GM23338 (cell line): ENCODE measurements around the gene DRP2. TPM values are rescaled to one million over a fixed set of nuclear protein-coding genes. Genes with fewer than 3 reads are reported as not detected.

Source experiments
- ATAC-seq: fragments of 200-7000 bp; cut with Tn5 transposase; 3 replicates; pipeline ENCODE4 v1.9.1; 2020
- DNase-seq: peaks from one replicate; pipeline ENCODE4 v3.0.0-alpha.2; 2015; ENCODE audit warnings: low spot score
- H2AFZ ChIP-seq: fragments of 200-600 bp; sonication (generic); 2 replicates; pipeline ENCODE4 v1.8.0; 2016; ENCODE audit warnings: antibody characterized with exemption, mild to moderate bottlenecking, moderate library complexity
- H3F3A ChIP-seq: fragments of 200-600 bp; sonication (generic); replicated peaks from 2 replicates; pipeline ENCODE4 v1.8.0; 2017; ENCODE audit warnings: antibody characterized with exemption, mixed run types, low read depth
- H3K27ac ChIP-seq: fragments of 200-600 bp; sonication (generic); 2 replicates; pipeline ENCODE4 v1.6.1; 2016; ENCODE audit warnings: low read depth
- H3K27me3 ChIP-seq: fragments of 200-600 bp; sonication (generic); 2 replicates; pipeline ENCODE4 v1.8.0; 2016; ENCODE audit warnings: mild to moderate bottlenecking, mixed run types, moderate library complexity; ENCODE audit not compliant: insufficient read depth
- H3K36me3 ChIP-seq: fragments of 200-600 bp; sonication (generic); 2 replicates; pipeline ENCODE4 v1.8.0; 2016; ENCODE audit warnings: mild to moderate bottlenecking; ENCODE audit not compliant: insufficient read depth
- H3K4me1 ChIP-seq: fragments of 200-600 bp; sonication (generic); 2 replicates; pipeline ENCODE4 v1.8.0; 2016; ENCODE audit warnings: mild to moderate bottlenecking, moderate library complexity; ENCODE audit not compliant: insufficient read depth
- H3K4me2 ChIP-seq: fragments of 200-600 bp; sonication (generic); 2 replicates; pipeline ENCODE4 v1.7.1; 2017; ENCODE audit warnings: mixed run types
- H3K4me3 ChIP-seq: fragments of 200-600 bp; sonication (generic); 2 replicates; pipeline ENCODE4 v1.6.1; 2016; ENCODE audit warnings: mixed run types
- H3K79me2 ChIP-seq: fragments of 200-600 bp; sonication (generic); replicated peaks from 2 replicates; pipeline ENCODE4 v1.8.0; 2017; ENCODE audit warnings: mild to moderate bottlenecking; ENCODE audit not compliant: insufficient read depth
- H3K9me2 ChIP-seq: fragments of 200-600 bp; sonication (generic); 2 replicates; pipeline ENCODE4 v1.8.0; 2017; ENCODE audit not compliant: insufficient read depth
- H4K20me1 ChIP-seq: fragments of 200-600 bp; sonication (generic); replicated peaks from 2 replicates; pipeline ENCODE4 v1.8.0; 2017; ENCODE audit warnings: mild to moderate bottlenecking; ENCODE audit not compliant: insufficient read depth
- H3K27ac Mint-ChIP-seq: 2 replicates; pipeline ENCODE4 v1.8.0; 2020; ENCODE audit warnings: inconsistent platforms, mild to moderate bottlenecking, moderate library complexity, mixed read lengths
- H3K27me3 Mint-ChIP-seq: 3 replicates; pipeline ENCODE4 v1.8.0; 2022; ENCODE audit warnings: low read depth, mild to moderate bottlenecking, moderate library complexity, mixed read lengths, inconsistent platforms; ENCODE audit not compliant: insufficient read depth, poor library complexity
- H3K36me3 Mint-ChIP-seq: 3 replicates; pipeline ENCODE4 v1.8.0; 2021; ENCODE audit warnings: low read depth, mild to moderate bottlenecking, inconsistent platforms, moderate library complexity, mixed read lengths
- H3K4me1 Mint-ChIP-seq: 3 replicates; pipeline ENCODE4 v1.8.0; 2020; ENCODE audit warnings: mild to moderate bottlenecking, inconsistent platforms, mixed read lengths
- H3K4me3 Mint-ChIP-seq: 3 replicates; pipeline ENCODE4 v1.8.0; 2021; ENCODE audit warnings: moderate library complexity, mild to moderate bottlenecking, inconsistent platforms, mixed read lengths
- H3K9me3 Mint-ChIP-seq: 3 replicates; pipeline ENCODE4 v1.8.0; 2020; ENCODE audit warnings: moderate library complexity, mild to moderate bottlenecking, inconsistent platforms, mixed read lengths
- CREB1 ChIP-seq: fragments of 250-450 bp; sonication (Bioruptor Pico); IDR thresholded peaks from 2 replicates; pipeline ENCODE4 v1.5.0; 2020; ENCODE audit warnings: low read depth, mild to moderate bottlenecking, moderate library complexity
- ETS1 ChIP-seq: IDR thresholded peaks from 2 replicates; pipeline ENCODE4 v1.6.1; 2016; ENCODE audit warnings: antibody characterized with exemption
- EZH2 ChIP-seq: fragments of 200-600 bp; sonication (generic); IDR thresholded peaks from one replicate; pipeline ENCODE4 v1.8.0; 2017; ENCODE audit warnings: antibody characterized with exemption, mild to moderate bottlenecking, low read depth; ENCODE audit not compliant: unreplicated experiment
- EZH2phosphoT487 ChIP-seq: fragments of 200-600 bp; sonication (generic); IDR thresholded peaks from one replicate; pipeline ENCODE4 v1.8.1; 2018; ENCODE audit warnings: antibody characterized with exemption; ENCODE audit not compliant: unreplicated experiment
- JUNB ChIP-seq: IDR thresholded peaks from one replicate; pipeline ENCODE4 v1.6.1; 2016; ENCODE audit warnings: antibody characterized with exemption; ENCODE audit not compliant: unreplicated experiment
- NANOG ChIP-seq: IDR thresholded peaks from 2 replicates; pipeline ENCODE4 v1.6.1; 2016; ENCODE audit warnings: antibody characterized with exemption, borderline replicate concordance
- POLR2AphosphoS5 ChIP-seq: IDR thresholded peaks from 2 replicates; pipeline ENCODE4 v1.6.1; 2016; ENCODE audit warnings: antibody characterized with exemption, low read depth
- STAT1 ChIP-seq: IDR thresholded peaks from one replicate; pipeline ENCODE4 v1.6.1; 2016; ENCODE audit warnings: antibody characterized with exemption; ENCODE audit not compliant: unreplicated experiment
- ZNF114 ChIP-seq: fragments of 250-450 bp; sonication (Bioruptor Pico); IDR thresholded peaks from 2 replicates; pipeline ENCODE4 v1.5.0; 2020; ENCODE audit warnings: mild to moderate bottlenecking, moderate library complexity
- ZNF331 ChIP-seq: fragments of 250-450 bp; sonication (Bioruptor Pico); IDR thresholded peaks from 2 replicates; pipeline ENCODE4 v1.5.0; 2020; ENCODE audit warnings: low read depth, mild to moderate bottlenecking, moderate library complexity
- ZNF462 ChIP-seq: fragments of 250-450 bp; sonication (Bioruptor Pico); IDR thresholded peaks from 2 replicates; pipeline ENCODE4 v1.5.0; 2020; ENCODE audit warnings: mild to moderate bottlenecking, moderate library complexity
- polyA plus RNA-seq: library from polyadenylated mRNA; unstranded; fragments of >200 nt; fragmentation: Nextera tagmentation; extraction: Ambion mirVana; gene quantifications from 2 replicates; pipeline ENCODE4 v1.2.1, GENCODE V29; 2016
- total RNA-seq: library from RNA; depleted of rRNA; stranded (reverse); fragments of >200 nt; shearing (Covaris generic); gene quantifications from 2 replicates; pipeline ENCODE4 v1.2.3, GENCODE V29; 2014
- TF ChIP-seq, protein P1 (sequence below): IDR thresholded peaks from one replicate; pipeline ENCODE4 v1.6.1; 2018; ENCODE audit warnings: antibody characterized with exemption; ENCODE audit not compliant: unreplicated experiment
- TF ChIP-seq, protein P2 (sequence below), 2 experiments: fragments of 200-600 bp in 1 of 2; sonication (generic) in 1 of 2; conservative IDR thresholded peaks; 2 replicates each; pipeline versions ENCODE4 v1.5.1 to v1.6.1; 2016 to 2017; ENCODE audit warnings: antibody characterized with exemption in 2 of 2, low read depth in 2 of 2, mild to moderate bottlenecking in 2 of 2, moderate library complexity in 1 of 2

Gene DRP2
- total and polyA plus RNA-seq, 2 experiments from 2014 or later, result 0.24 TPM; not detected in 1

DNA sequence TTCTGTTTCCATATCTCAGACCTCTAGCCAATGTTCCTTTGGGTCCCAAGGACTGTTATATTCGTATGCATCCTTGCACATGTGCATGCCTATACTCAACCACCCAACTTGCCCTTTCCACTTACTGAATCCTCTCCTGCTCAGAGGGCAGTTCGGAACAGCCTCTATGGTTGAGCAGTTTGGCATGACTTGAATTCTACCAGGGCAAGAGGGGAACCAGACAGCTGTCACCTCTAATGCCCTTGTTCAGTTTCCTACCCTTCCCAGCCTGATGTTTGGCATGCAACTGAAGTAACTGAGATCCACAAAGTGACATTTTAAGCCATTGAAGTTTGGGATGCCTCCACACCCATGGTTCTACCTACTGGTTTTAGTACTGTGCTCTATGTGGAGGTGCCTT, 17.5 kb downstream of the DRP2 start:
- no peaks in the 10 kb centered on the region for H3K27me3 Mint-ChIP-seq
- DNase-seq (no peak), ATAC-seq (no peak)
- Histone ChIP-seq H3K79me2 (no peaks in the 10 kb centered on the region), H3F3A (no peaks in the 10 kb centered on the region), H3K4me2 (no peak overlapping the region), H3K36me3 (no peaks in the 10 kb centered on the region), H4K20me1 (no peaks in the 10 kb centered on the region), H2AFZ (no peak overlapping the region), H3K4me3 (no peak overlapping the region), H3K27ac (no peak overlapping the region), H3K9me2 (no peaks in the 10 kb centered on the region), H3K4me1 (no peaks in the 10 kb centered on the region), H3K27me3 (no peaks in the 10 kb centered on the region)
- no peak overlapping the region for H3K4me3 Mint-ChIP-seq
- H3K9me3 Mint-ChIP-seq, result no peaks in the 10 kb centered on the region
- no peaks in the 10 kb centered on the region for H3K36me3 Mint-ChIP-seq
- no peak overlapping the region for H3K27ac Mint-ChIP-seq
- peaks cover 4% of the 10 kb centered on the region; the same call in 2 of the 3 replicates for H3K4me1 Mint-ChIP-seq
- TF ChIP-seq, protein P1, sequence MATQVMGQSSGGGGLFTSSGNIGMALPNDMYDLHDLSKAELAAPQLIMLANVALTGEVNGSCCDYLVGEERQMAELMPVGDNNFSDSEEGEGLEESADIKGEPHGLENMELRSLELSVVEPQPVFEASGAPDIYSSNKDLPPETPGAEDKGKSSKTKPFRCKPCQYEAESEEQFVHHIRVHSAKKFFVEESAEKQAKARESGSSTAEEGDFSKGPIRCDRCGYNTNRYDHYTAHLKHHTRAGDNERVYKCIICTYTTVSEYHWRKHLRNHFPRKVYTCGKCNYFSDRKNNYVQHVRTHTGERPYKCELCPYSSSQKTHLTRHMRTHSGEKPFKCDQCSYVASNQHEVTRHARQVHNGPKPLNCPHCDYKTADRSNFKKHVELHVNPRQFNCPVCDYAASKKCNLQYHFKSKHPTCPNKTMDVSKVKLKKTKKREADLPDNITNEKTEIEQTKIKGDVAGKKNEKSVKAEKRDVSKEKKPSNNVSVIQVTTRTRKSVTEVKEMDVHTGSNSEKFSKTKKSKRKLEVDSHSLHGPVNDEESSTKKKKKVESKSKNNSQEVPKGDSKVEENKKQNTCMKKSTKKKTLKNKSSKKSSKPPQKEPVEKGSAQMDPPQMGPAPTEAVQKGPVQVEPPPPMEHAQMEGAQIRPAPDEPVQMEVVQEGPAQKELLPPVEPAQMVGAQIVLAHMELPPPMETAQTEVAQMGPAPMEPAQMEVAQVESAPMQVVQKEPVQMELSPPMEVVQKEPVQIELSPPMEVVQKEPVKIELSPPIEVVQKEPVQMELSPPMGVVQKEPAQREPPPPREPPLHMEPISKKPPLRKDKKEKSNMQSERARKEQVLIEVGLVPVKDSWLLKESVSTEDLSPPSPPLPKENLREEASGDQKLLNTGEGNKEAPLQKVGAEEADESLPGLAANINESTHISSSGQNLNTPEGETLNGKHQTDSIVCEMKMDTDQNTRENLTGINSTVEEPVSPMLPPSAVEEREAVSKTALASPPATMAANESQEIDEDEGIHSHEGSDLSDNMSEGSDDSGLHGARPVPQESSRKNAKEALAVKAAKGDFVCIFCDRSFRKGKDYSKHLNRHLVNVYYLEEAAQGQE, result no peak
- no peak for TF ChIP-seq EZH2
- TF ChIP-seq ZNF462 (CRISPR knock-in tag), result no peak
- no peak for TF ChIP-seq POLR2AphosphoS5
- no peak for TF ChIP-seq ETS1
- TF ChIP-seq CREB1 (CRISPR knock-in tag), result no peak
- no peak for TF ChIP-seq ZNF331
- no peak for TF ChIP-seq STAT1
- no peak for TF ChIP-seq JUNB
- TF ChIP-seq, protein P2, sequence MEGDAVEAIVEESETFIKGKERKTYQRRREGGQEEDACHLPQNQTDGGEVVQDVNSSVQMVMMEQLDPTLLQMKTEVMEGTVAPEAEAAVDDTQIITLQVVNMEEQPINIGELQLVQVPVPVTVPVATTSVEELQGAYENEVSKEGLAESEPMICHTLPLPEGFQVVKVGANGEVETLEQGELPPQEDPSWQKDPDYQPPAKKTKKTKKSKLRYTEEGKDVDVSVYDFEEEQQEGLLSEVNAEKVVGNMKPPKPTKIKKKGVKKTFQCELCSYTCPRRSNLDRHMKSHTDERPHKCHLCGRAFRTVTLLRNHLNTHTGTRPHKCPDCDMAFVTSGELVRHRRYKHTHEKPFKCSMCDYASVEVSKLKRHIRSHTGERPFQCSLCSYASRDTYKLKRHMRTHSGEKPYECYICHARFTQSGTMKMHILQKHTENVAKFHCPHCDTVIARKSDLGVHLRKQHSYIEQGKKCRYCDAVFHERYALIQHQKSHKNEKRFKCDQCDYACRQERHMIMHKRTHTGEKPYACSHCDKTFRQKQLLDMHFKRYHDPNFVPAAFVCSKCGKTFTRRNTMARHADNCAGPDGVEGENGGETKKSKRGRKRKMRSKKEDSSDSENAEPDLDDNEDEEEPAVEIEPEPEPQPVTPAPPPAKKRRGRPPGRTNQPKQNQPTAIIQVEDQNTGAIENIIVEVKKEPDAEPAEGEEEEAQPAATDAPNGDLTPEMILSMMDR (conservative IDR thresholded peaks at IDR 0.05; ENCODE audit: low read depth in 2 of 2), result no peak
- no peak for TF ChIP-seq EZH2phosphoT487
- no peak for TF ChIP-seq NANOG
- no peak for TF ChIP-seq ZNF114
